Measurements from ENCODE around the gene PDAP1. TPM values are rescaled to one million over a fixed set of nuclear protein-coding genes. Genes with fewer than 3 reads are reported as not detected.
A peak's percentile ranks its signal among the peaks of the same experiment; 100 is the strongest.

PDAP1 gene
- total RNA-seq, 1 experiment from 2014 or later = 147 TPM

DNA sequence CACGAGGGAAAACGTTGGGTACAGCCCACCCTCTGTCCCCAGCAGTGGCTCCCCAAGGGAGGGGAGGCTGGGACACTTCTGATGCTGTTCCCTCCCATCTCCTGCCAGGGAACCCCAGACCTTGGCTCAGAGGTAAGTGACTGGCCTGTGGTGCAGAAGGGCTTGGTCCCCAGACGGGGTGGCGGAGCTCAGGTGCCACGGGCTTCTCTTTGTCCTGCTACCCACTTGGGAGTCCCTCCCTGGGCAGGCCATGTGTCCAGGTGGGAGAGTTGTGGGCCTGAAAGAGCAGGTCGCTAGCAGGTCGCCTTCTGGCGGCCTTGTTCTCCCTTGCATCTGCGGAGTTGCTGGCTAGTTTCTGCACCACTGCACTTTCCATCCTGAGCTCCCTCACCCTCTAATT is 47.5 kb upstream of the PDAP1 start:
- no peaks in the 10 kb centered on the region for H3K9me3 ChIP-seq (ENCODE audit: control insufficient read depth, insufficient read depth, low read depth, low read length)
- no peaks in the 10 kb centered on the region for H3K4me1 ChIP-seq (ENCODE audit: control insufficient read depth, insufficient read depth, low read length)
- TF ChIP-seq SIN3A (IDR thresholded peaks at IDR 0.05; ENCODE audit: borderline replicate concordance, insufficient read depth, low read depth, low read length) = no peak
- no peak overlapping the region for H3K4me3 ChIP-seq (ENCODE audit: low read depth in 2 of 2, low read length in 2 of 2)
- in situ Hi-C loops (cut with HindIII; ENCODE audit: low pct_unique_long_range_greater_than_20kb, low sequenced_read_pairs) = no loop called here
- DNase-seq (ENCODE audit: low read depth, low spot score) (no peak), ATAC-seq (no peak)
- ChIA-PET CTCF (no interaction called here), POLR2A (interaction anchor here (0.5 kb wide), 1 partner anchor 10 kb away, joined by 6 read pairs; no protein-coding TSS in a partner anchor)
- peak overlapping the region; percentile 34; the same call in 1 of the 2 replicates for H3K27ac ChIP-seq (ENCODE audit: low read length)
- H3K27me3 ChIP-seq (ENCODE audit: control insufficient read depth, insufficient read depth, low read length) = no peaks in the 10 kb centered on the region
- BruUV-seq (replicated peaks) = no TSS peak
- intact Hi-C loops (cut with micrococcal nuclease; ENCODE audit: unreplicated experiment) = no loop called here
- H3K36me3 ChIP-seq (ENCODE audit: control insufficient read depth, insufficient read depth, low read length) = peaks cover 15% of the 10 kb centered on the region

- H3K4me1 ChIP-seq (ENCODE audit: control insufficient read depth, insufficient read depth, low read length) = no peaks in the 10 kb centered on the region
- in situ Hi-C loops (cut with HindIII; ENCODE audit: low pct_unique_long_range_greater_than_20kb, low sequenced_read_pairs) = no loop called here
- no TSS peak for BruUV-seq (replicated peaks)
- no peaks in the 10 kb centered on the region for H3K9me3 ChIP-seq (ENCODE audit: control insufficient read depth, insufficient read depth, low read depth, low read length)
- H3K36me3 ChIP-seq (ENCODE audit: control insufficient read depth, insufficient read depth, low read length) = peaks cover 22% of the 10 kb centered on the region; the same call in 1 of the 2 replicates
- no peak for TF ChIP-seq POLR2AphosphoS5 (IDR thresholded peaks at IDR 0.05; ENCODE audit: low read depth, low read length)
- ChIA-PET POLR2A (no interaction called here), CTCF (no interaction called here)
- no peaks in the 10 kb centered on the region for H3K27me3 ChIP-seq (ENCODE audit: control insufficient read depth, insufficient read depth, low read length)
- H3K27ac ChIP-seq (ENCODE audit: low read length) = no peak overlapping the region
- no peak for DNase-seq (ENCODE audit: low read depth, low spot score)
- intact Hi-C loops (cut with micrococcal nuclease; ENCODE audit: unreplicated experiment) = no loop called here
- no peak for ATAC-seq
- no peak overlapping the region for H3K4me3 ChIP-seq (ENCODE audit: low read depth in 2 of 2, low read length in 2 of 2)
These were observed 44.7 kb upstream of the PDAP1 start for GRCh38 chr7:99453105-99453504.

DNA sequence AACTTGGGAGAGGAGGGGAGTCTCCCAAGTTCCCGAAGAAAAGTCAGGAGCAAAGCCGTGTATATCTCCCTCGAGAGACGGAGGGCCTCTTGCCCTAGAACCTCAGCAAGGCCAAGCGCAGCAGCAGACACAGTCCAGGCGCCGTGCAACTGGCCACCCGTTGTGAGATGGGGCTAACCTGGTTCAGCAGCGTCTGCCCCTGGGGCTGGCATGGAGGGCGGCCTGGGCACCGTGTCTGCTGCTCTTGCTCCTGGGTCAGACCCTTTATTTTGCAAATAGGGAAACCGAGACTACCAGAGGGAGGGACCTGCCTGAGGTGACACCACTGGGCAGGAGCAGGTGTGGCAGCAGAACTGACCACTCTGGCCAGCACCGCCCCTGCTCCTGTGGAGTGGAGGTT is 44.1 kb upstream of the PDAP1 start:
- intact Hi-C loops (cut with micrococcal nuclease; ENCODE audit: unreplicated experiment) (no loop called here), in situ Hi-C loops (cut with HindIII; ENCODE audit: low pct_unique_long_range_greater_than_20kb, low sequenced_read_pairs) (no loop called here)
- H3K9me3 ChIP-seq (ENCODE audit: control insufficient read depth, insufficient read depth, low read depth, low read length) = no peaks in the 10 kb centered on the region
- H3K27ac ChIP-seq (ENCODE audit: low read length) = no peak overlapping the region
- H3K36me3 ChIP-seq (ENCODE audit: control insufficient read depth, insufficient read depth, low read length) = peaks cover 20% of the 10 kb centered on the region; the same call in 1 of the 2 replicates
- no peaks in the 10 kb centered on the region for H3K27me3 ChIP-seq (ENCODE audit: control insufficient read depth, insufficient read depth, low read length)
- BruUV-seq (replicated peaks) = no TSS peak
- no peaks in the 10 kb centered on the region for H3K4me1 ChIP-seq (ENCODE audit: control insufficient read depth, insufficient read depth, low read length)
- ATAC-seq (no peak), DNase-seq (ENCODE audit: low read depth, low spot score) (no peak)
- CTCF ChIA-PET = no interaction called here
- H3K4me3 ChIP-seq (ENCODE audit: low read depth in 2 of 2, low read length in 2 of 2) = no peak overlapping the region
- POLR2A ChIA-PET = no interaction called here
- TF ChIP-seq TCF7L2 (IDR thresholded peaks at IDR 0.05; ENCODE audit: low read depth, low read length) = no peak
- TF ChIP-seq SIN3A (IDR thresholded peaks at IDR 0.05; ENCODE audit: borderline replicate concordance, insufficient read depth, low read depth, low read length) = no peak
- TF ChIP-seq POLR2AphosphoS5 (IDR thresholded peaks at IDR 0.05; ENCODE audit: low read depth, low read length) = no peak
- TF ChIP-seq, protein P1, sequence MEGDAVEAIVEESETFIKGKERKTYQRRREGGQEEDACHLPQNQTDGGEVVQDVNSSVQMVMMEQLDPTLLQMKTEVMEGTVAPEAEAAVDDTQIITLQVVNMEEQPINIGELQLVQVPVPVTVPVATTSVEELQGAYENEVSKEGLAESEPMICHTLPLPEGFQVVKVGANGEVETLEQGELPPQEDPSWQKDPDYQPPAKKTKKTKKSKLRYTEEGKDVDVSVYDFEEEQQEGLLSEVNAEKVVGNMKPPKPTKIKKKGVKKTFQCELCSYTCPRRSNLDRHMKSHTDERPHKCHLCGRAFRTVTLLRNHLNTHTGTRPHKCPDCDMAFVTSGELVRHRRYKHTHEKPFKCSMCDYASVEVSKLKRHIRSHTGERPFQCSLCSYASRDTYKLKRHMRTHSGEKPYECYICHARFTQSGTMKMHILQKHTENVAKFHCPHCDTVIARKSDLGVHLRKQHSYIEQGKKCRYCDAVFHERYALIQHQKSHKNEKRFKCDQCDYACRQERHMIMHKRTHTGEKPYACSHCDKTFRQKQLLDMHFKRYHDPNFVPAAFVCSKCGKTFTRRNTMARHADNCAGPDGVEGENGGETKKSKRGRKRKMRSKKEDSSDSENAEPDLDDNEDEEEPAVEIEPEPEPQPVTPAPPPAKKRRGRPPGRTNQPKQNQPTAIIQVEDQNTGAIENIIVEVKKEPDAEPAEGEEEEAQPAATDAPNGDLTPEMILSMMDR (IDR thresholded peaks at IDR 0.05) = no peak
- no peak for TF ChIP-seq REST (IDR thresholded peaks at IDR 0.05; ENCODE audit: insufficient read depth in 1 of 2, low read depth in 2 of 2, low read length in 1 of 2)
